ENCODE data around the gene RAB34.

RAB34 gene

GRCh38 chr17:28726627-28727491 lies 9.2 kb upstream of the RAB34 start (continued):
- TF ChIP-seq ZNF274 (IDR thresholded peaks at IDR 0.05; ENCODE audit: low read length) (no peak), ZNF274 (tag by site-specific recombination; IDR thresholded peaks at IDR 0.05; ENCODE audit: borderline replicate concordance) (no peak), ZNF624 (tag by site-specific recombination; IDR thresholded peaks at IDR 0.05) (no peak), ZBTB26 (tag by site-specific recombination; optimal IDR thresholded peaks at IDR 0.05) (peak; percentile 41), ZNF239 (tag by site-specific recombination; IDR thresholded peaks at IDR 0.05) (no peak), REST (tag by site-specific recombination; IDR thresholded peaks at IDR 0.05) (no peak), ZNF362 (tag by site-specific recombination; IDR thresholded peaks at IDR 0.05) (no peak), OSR2 (tag by site-specific recombination; IDR thresholded peaks at IDR 0.05) (0 out of 2 replicates have a peak, but pooled peaks have one; percentile 18), ZNF112 (tag by site-specific recombination; IDR thresholded peaks at IDR 0.05) (no peak), ZNF449 (tag by site-specific recombination; IDR thresholded peaks at IDR 0.05) (peak; percentile 44), ZIC2 (tag by site-specific recombination; IDR thresholded peaks at IDR 0.05) (peak; percentile 35; the same call in 1 of the 2 replicates), ZNF223 (tag by site-specific recombination; IDR thresholded peaks at IDR 0.05) (no peak), ZNF501 (tag by site-specific recombination; IDR thresholded peaks at IDR 0.05) (peak; percentile 50), ZNF626 (tag by site-specific recombination; IDR thresholded peaks at IDR 0.05) (no peak), ZNF433 (tag by site-specific recombination; IDR thresholded peaks at IDR 0.05; ENCODE audit: low read depth) (no peak), ZSCAN4 (tag by site-specific recombination; IDR thresholded peaks at IDR 0.05) (no peak)

- peaks cover 9% of the 10 kb centered on the region; the same call in 1 of the 2 replicates for H3K4me1 ChIP-seq (ENCODE audit: control insufficient read depth, insufficient read depth, low read length)
- CTCF ChIA-PET, result interaction anchor here (0.5 to 13.6 kb wide), 47 partner anchors 9 to 1027 kb away, joined by 3 to 445 read pairs (median 7); partner anchors contain the start of genes BLTP2, DHRS13, FLOT2 and PHF12
- H3K27ac ChIP-seq (ENCODE audit: extremely low read depth, low read depth, low read length), result peak within 1 kb of the TSS; percentile 99
- no peaks in the 10 kb centered on the region for H3K9me3 ChIP-seq (ENCODE audit: control insufficient read depth, insufficient read depth, low read depth, low read length)
- peak within 1 kb of the TSS; percentile 55 for H3K4me3 ChIP-seq (ENCODE audit: low read depth, low read length)
- POLR2A ChIA-PET, result interaction anchor here (0.8 to 6.7 kb wide), 28 partner anchors 9 to 391 kb away, joined by 3 to 448 read pairs (median 6); partner anchors contain the start of genes BLTP2, DHRS13, FAM222B and FLOT2
- peaks cover 20 to 41% of the 10 kb centered on the region in 2 experiments for H3K36me3 ChIP-seq (ENCODE audit: control insufficient read depth in 2 of 2, insufficient read depth in 1 of 2, low read length in 2 of 2)
- TF ChIP-seq ZXDB (tag by site-specific recombination; IDR thresholded peaks at IDR 0.05) (no peak; the same call in 1 of the 2 replicates), HOXD13 (CRISPR knock-in tag; IDR thresholded peaks at IDR 0.05; ENCODE audit: borderline replicate concordance) (0 out of 2 replicates have a peak, but pooled peaks have one; percentile 7), ZSCAN4 (tag by site-specific recombination; IDR thresholded peaks at IDR 0.05) (no peak), ZSCAN16 (tag by site-specific recombination; IDR thresholded peaks at IDR 0.05) (no peak), ZNF426 (tag by site-specific recombination; IDR thresholded peaks at IDR 0.05) (no peak), ZNF48 (tag by site-specific recombination; IDR thresholded peaks at IDR 0.05) (no peak), SP3 (tag by site-specific recombination; IDR thresholded peaks at IDR 0.05) (peak; percentile 58; the same call in 1 of the 2 replicates), ZBTB6 (tag by site-specific recombination; IDR thresholded peaks at IDR 0.05) (no peak)
Measured at GRCh38 chr17:28726226-28726626, 8.6 kb upstream of the RAB34 start, which contains the start of gene TLCD1. TLCD1 (minus strand) TSS chr17:28726233; CDS start chr17:28726097, 136 bp downstream.

Measured in HEK293 (cell line).